ENCODE measurements around the gene TRIO. TPM values are rescaled to one million over a fixed set of nuclear protein-coding genes. Genes with fewer than 3 reads are reported as not detected.
A peak's percentile ranks its signal among the peaks of the same experiment; 100 is the strongest.

TRIO gene
- total RNA-seq, 1 experiment from 2014 or later: 116 TPM

- no peak for DNase-seq (ENCODE audit: low read depth)
Observed at GRCh38 chr5:14322437-14323187, 179.5 kb downstream of the TRIO start.

- DNase-seq (ENCODE audit: low read depth): no peak
Observed at GRCh38 chr5:14323466-14323865, 180.3 kb downstream of the TRIO start.

- DNase-seq (ENCODE audit: low read depth): peak; percentile 34
Observed at GRCh38 chr5:14325369-14325768, 182.2 kb downstream of the TRIO start.

GRCh38 chr5:14326035-14326903 is 183.1 kb downstream of the TRIO start:
- no peak for DNase-seq (ENCODE audit: low read depth)

- DNase-seq (ENCODE audit: low read depth): peak; percentile 33
Observed at GRCh38 chr5:14327624-14328023, 184.5 kb downstream of the TRIO start.

GRCh38 chr5:14328144-14328543 is 185.0 kb downstream of the TRIO start:
- no peak for DNase-seq (ENCODE audit: low read depth)

GRCh38 chr5:14330291-14330690 is 187.1 kb downstream of the TRIO start:
- DNase-seq (ENCODE audit: low read depth): no peak

- DNase-seq (ENCODE audit: low read depth): no peak
Observed at GRCh38 chr5:14330729-14331385, 187.7 kb downstream of the TRIO start.

GRCh38 chr5:14331386-14331781 is 188.2 kb downstream of the TRIO start:
- DNase-seq (ENCODE audit: low read depth): no peak

GRCh38 chr5:14332038-14332631 is 189.0 kb downstream of the TRIO start:
- no peak for DNase-seq (ENCODE audit: low read depth)

GRCh38 chr5:14332746-14333145 is 189.6 kb downstream of the TRIO start:
- DNase-seq (ENCODE audit: low read depth): no peak

GRCh38 chr5:14337593-14337992 is 194.5 kb downstream of the TRIO start:
- no peak for DNase-seq (ENCODE audit: low read depth)

GRCh38 chr5:14339468-14339867 is 196.3 kb downstream of the TRIO start:
- DNase-seq (ENCODE audit: low read depth): no peak

- DNase-seq (ENCODE audit: low read depth): no peak
Observed at GRCh38 chr5:14341571-14342230, 198.6 kb downstream of the TRIO start.

GRCh38 chr5:14342306-14342705 is 199.2 kb downstream of the TRIO start:
- no peak for DNase-seq (ENCODE audit: low read depth)

GRCh38 chr5:14343376-14343775 is 200.2 kb downstream of the TRIO start:
- no peak for DNase-seq (ENCODE audit: low read depth)

GRCh38 chr5:14347522-14347921 is 204.4 kb downstream of the TRIO start:
- DNase-seq (ENCODE audit: low read depth): no peak

- no peak for DNase-seq (ENCODE audit: low read depth)
Observed at GRCh38 chr5:14348142-14348541, 205.0 kb downstream of the TRIO start.

GRCh38 chr5:14349029-14349428 is 205.9 kb downstream of the TRIO start:
- no peak for DNase-seq (ENCODE audit: low read depth)

- DNase-seq (ENCODE audit: low read depth): no peak
Observed at GRCh38 chr5:14351086-14351661, 208.0 kb downstream of the TRIO start.
